NOMO-1 treated with DMSO at 0.1 percent for 48 hours (cell line): Measurements from ENCODE around the gene PARL.

Experiments
- DNase-seq: peaks from one replicate; lab custom pipeline; 2025; ENCODE audit not compliant: unreplicated experiment; lab: John Stamatoyannopoulos, UW

The PARL gene

DNA sequence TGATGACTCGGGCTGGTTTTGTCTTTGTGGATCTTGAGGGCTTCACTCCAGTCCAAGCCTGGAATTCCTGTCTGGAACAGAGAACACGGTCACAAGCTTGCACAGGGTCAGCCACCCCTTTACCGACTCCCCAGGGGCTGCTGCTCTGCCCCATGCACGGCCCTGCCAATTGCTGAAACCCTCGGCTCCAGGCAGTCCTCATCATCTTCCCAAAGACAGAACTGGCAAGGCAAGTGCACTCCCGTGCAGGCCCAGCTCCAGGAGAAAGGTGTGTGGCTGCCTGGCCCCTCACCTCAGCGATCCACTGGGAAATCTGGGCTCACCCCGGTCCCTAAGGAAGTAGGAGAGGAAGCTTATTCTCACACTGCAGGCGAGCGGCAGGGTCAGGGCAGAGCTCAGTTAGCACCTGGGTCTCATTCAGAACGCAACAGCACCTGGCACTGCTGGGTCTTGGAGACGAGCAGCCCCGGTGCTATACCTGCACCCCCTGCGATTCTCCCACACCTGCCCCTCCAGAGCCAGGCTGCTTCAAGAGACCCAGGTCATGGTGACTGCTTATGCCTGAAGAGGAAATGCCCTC, 66.5 kb downstream of the PARL start:
- no peak for DNase-seq

GRCh38 chr3:183817639-183818038, 67.0 kb downstream of the PARL start:
- no peak for DNase-seq

GRCh38 chr3:183816681-183817510, 67.8 kb downstream of the PARL start:
- no peak for DNase-seq

DNA sequence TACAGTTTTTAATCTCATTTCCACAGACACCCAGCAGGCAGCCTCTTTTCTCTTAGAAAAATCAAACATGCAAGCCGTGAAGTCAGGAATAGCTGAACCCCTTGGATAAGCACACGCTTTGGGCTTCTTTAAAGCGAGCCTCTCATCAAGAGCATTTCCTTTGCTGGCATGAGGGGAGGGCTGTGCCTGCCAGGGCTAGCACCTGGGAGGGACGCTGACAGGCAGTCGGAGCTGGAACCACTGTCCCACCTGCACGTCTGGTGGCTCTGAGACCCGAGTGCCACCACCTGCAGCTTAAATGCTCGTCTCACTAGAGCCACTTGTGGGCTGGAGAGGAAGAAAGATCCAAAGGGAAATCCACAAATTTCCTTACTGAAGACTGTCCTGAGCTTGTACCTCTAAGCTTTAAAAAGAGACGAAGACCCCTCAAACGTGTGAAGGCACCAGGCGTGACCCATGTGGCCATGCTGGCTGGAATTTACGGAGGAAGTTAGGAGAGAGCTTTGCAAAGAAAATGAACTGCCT, 68.7 kb downstream of the PARL start:
- DNase-seq: no peak

DNA sequence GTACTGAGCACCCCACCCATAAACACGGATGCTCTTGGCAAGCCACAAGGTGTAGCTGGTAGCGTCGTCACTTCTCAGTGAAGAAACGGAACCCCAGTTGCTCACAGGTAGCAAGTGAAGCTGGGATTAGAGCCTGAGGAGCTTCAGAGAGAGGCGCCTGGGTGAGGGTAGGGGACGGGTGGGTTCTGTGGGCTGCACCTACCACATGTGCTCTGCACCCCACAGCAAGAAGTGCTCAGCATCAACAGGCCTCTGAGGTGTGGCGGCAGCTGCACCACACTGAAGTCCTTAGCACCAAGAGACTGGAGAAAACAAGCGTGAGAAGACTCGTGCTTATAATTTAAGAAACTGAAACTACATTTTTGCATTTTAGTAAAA, 69.1 kb downstream of the PARL start:
- DNase-seq: no peak

GRCh38 chr3:183814240-183814639, 70.4 kb downstream of the PARL start:
- no peak for DNase-seq

DNA sequence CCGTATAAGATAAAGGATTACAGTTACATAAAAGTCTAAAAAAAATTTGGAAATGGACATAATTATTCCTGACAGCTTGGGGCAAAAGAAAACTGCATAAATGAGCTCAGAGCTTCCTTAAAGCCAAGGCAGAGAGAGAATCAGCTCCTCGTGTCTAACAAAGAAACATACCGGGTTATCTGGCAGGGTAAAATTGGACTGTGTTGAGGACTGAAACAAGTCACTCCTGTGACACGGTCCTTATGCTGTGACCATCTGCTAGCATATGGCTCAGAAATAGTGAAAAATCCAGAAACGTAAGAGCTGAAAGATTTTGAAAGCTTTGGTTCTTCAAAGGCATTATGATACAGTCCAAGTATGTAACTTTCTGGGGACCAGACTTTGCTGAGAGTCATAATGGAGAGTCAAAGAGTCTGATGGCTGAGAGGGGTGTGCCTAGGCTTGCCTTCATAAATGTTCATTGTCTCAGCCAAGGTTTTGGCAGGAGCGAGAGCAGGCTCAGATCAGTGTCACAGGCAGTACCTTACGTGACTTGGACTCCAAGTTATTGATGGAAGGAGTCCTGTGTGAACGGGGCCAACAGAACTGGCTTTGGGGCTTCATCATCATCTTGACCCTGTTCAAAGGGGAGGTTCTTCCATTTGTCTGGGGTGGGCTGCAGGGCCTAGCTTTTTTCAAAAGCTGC, 71.8 kb downstream of the PARL start:
- no peak for DNase-seq

- DNase-seq: no peak
Observed at GRCh38 chr3:183811638-183812037, 73.0 kb downstream of the PARL start.

DNA sequence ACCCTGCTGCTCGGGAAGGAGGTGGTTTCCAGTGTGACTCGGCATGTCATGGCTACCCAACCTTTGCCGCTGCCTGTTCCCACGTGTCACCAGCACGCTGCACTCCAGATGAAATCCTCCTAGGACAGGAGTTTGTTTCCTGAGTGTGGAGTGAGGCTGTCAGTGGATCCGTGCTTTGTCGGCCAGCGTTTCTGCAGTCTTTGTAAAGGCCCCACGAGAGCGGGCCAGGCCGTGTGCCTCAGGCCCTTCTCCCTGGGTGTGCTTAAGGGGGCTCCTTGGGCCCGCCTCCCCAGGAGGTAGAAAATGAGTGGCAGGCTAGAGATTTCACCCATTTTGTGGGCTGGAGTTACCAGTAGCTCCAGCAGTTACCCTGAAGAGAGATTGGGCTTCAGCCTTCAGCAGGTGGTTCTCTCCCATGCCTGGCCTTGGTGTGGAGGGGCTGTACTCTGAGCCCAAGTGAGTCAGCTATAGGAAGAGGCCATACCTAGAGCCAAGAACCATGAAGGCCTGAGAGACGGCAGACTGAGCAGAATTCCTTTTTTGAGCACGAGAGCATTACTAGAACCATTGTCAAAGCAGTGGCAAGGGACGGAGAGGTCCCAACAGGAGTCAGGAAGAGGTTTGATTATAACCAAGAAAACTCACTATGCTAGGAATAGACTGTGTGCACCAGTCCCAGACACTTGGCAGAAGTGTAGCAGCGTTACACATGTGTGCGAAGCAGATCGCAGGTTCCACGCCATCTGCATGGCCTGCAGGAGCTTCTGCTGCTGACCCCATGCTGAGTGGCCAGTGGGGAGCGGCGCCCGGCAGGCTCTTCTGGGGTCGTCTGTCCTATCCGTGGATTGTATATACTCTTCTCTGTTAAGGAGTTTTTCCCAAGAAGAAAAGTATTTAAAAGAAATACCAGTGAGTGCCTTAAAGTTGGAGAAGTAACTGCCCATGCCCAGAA, 73.8 kb downstream of the PARL start:
- no peak for DNase-seq

GRCh38 chr3:183809270-183809669, 75.4 kb downstream of the PARL start:
- DNase-seq: no peak

- no peak for DNase-seq
Observed at GRCh38 chr3:183808355-183808754, 76.3 kb downstream of the PARL start.

- DNase-seq: no peak
Observed at GRCh38 chr3:183807881-183808280, 76.8 kb downstream of the PARL start.

GRCh38 chr3:183807209-183807728, 77.4 kb downstream of the PARL start:
- no peak for DNase-seq

- no peak for DNase-seq
Observed at GRCh38 chr3:183802989-183803388, 81.7 kb downstream of the PARL start.

- no peak for DNase-seq
Observed at GRCh38 chr3:183801601-183802000, 83.1 kb downstream of the PARL start.

- DNase-seq: no peak
Observed at GRCh38 chr3:183800243-183800863, 84.3 kb downstream of the PARL start.

DNA sequence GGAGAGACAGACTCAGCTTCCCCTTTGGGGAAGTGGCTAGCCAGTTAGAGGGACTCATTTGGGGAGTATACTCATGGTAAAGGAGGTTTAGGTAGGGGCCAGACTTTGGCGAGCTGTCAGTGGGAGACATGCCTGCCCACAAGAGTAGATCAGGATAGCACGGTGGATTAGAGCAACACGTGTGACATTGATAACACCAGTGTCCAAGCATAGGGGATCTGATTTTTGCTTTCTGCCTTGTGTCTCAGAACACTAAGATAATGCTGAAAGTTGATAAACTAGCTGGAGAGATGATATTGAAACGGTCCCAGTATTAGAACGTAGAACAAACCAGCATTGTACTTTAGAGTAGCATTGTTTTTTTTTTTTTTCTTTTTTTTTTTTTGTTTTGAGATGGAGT, 85.2 kb downstream of the PARL start:
- no peak for DNase-seq

GRCh38 chr3:183797996-183798395, 86.7 kb downstream of the PARL start:
- DNase-seq: no peak

- no peak for DNase-seq
Observed at GRCh38 chr3:183796372-183796771, 88.3 kb downstream of the PARL start.

- no peak for DNase-seq
Observed at GRCh38 chr3:183794452-183794851, 90.2 kb downstream of the PARL start.
